ENCODE measurements around the gene LRRK2.

GRCh38 chr12:40178701-40179100, 46.1 kb upstream of the LRRK2 start:
- TF ChIP-seq EZH2 (IDR thresholded peaks at IDR 0.05; ENCODE audit: borderline replicate concordance, low read depth, low read length, poor library complexity, severe bottlenecking) (no peak), CTCF (conservative IDR thresholded peaks at IDR 0.05; ENCODE audit: low read depth, low read length) (no peak)

Data from A673 (cell line).